Heart right ventricle (tissue), 16 donors: ENCODE results near the gene CNPY3. TPM values are rescaled to one million over a fixed set of nuclear protein-coding genes. Genes with fewer than 3 reads are reported as not detected.
"Not testable (repeated sequence)": the region's sequence is repeated elsewhere in the genome, so short reads cannot be mapped to it uniquely, and the experiment has no call there.

Source experiments
- ATAC-seq, 8 donors: fragments of 200-7000 bp; cut with Tn5 transposase; one replicate each; pipeline ENCODE4 v1.9.1; 2020; ENCODE audit warnings: mild to moderate bottlenecking in 8 of 8, moderate library complexity in 8 of 8, moderate number of reproducible peaks in 1 of 8
- DNase-seq, 2 donors: peaks; one replicate each; pipeline ENCODE4 v3.0.0-alpha.2; 2020
- H3K27ac ChIP-seq, 10 donors: fragments of 200-600 bp; sonication (generic) in 2 of 10; one replicate each; pipeline versions ENCODE4 v1.5.0 to v1.8.0; 2020 to 2022; ENCODE audit warnings: mild to moderate bottlenecking in 3 of 10
- H3K27me3 ChIP-seq, 7 donors: fragments of 200-600 bp; one replicate each; pipeline ENCODE4 v1.8.0; 2021 to 2022; ENCODE audit warnings: mild to moderate bottlenecking in 2 of 7
- H3K36me3 ChIP-seq, 9 donors: fragments of 200-600 bp; sonication (generic) in 1 of 9; one replicate each; pipeline versions ENCODE4 v1.5.0 to v1.8.0; 2020 to 2022; ENCODE audit warnings: mild to moderate bottlenecking in 2 of 9
- H3K4me1 ChIP-seq, 9 donors: fragments of 200-600 bp; sonication (generic) in 1 of 9; one replicate each; pipeline versions ENCODE4 v1.5.0 to v1.8.0; 2020 to 2022; ENCODE audit warnings: mild to moderate bottlenecking in 4 of 9
- H3K4me3 ChIP-seq, 10 donors: fragments of 200-600 bp; sonication (generic) in 2 of 10; one replicate each; pipeline versions ENCODE4 v1.5.0 to v1.8.0; 2020 to 2022; ENCODE audit warnings: mild to moderate bottlenecking in 7 of 10, moderate library complexity in 2 of 10
- H3K9me3 ChIP-seq, 11 donors: fragments of 200-600 bp in 10 of 11; sonication (generic) in 2 of 11; one replicate each; pipeline versions ENCODE4 v1.5.0 to v1.8.0; 2013 to 2022; ENCODE audit warnings: mild to moderate bottlenecking in 2 of 11, control low read depth in 1 of 11, moderate library complexity in 1 of 11
- WGBS, 2 donors: extraction: QIAGEN DNeasy Blood & Tissue Kit; methylation state at CpG; one replicate each; pipeline ENCODE4 v1.1.7; 2013; ENCODE audit warnings: inconsistent platforms in 1 of 2; 5-methylcytosine and 5-hydroxymethylcytosine counted together
- intact Hi-C, 10 donors: fragments of 100-400 bp; cut with DNase I; formaldehyde crosslinking; loops; one replicate each; pipeline versions ENCODE4 v1.11.1 to v1.14.2; 2022
- long read RNA-seq, 3 donors: library from polyadenylated mRNA; unstranded; transcript quantifications; one replicate each; pipeline ENCODE4 v2.0.0, GENCODE V29; 2020 to 2021
- polyA plus RNA-seq, 2 donors: library from polyadenylated mRNA; stranded (reverse); fragments of 200-250 nt; gene quantifications; one replicate each; pipeline ENCODE4 v1.2.3, GENCODE V29; 2013
- total RNA-seq, 10 donors: library from RNA; stranded (reverse); fragmentation: NEBNext Ultra II Directional in 3 of 10; extraction: Animal tissue kit (Norgen Biotek cat#: 25700) in 3 of 10; gene quantifications; one replicate each; pipeline versions ENCODE4 v1.2.1 to v1.2.4, GENCODE V29; 2021 to 2023
- TF ChIP-seq, protein P1 (sequence below), 9 donors: fragments of 200-600 bp; sonication (generic) in 2 of 9; IDR thresholded peaks; one replicate each; pipeline versions ENCODE4 v1.5.0 to v1.8.0; 2021 to 2022; ENCODE audit warnings: antibody characterized with exemption in 9 of 9, mild to moderate bottlenecking in 5 of 9, moderate library complexity in 1 of 9
- donor health status: Arrhythmogenic right ventricular cardiomyopathy.
- donor health status: ischemic (EF 13 %, LVEDD 7.1; RV severe dilation, severe dysfunction).
- donor health status: healthy with polysubstance abuse.
- donor health status: DM: no; HTN: yes; CAD: no.
- donor health status: DM: no; HTN: no; CAD: no.
- donor health status: ischemic (EF 25% LVEDD 6.9; RV normal size, moderate dysfunction).
- donor health status: ischemic (EF 25% LVEDD 5.7; RV mildly dilated, moderate dysfunction).
- donor health status: healthy.
- donor health status: DM: yes; HTN: yes; CAD: no.
- donor health status: Ischemic cardiomyopathy.
- donor health status: ischemic (EF 35%, LVEDD 5.7; RV mildly dilated, moderate dysfunction).
- donor health status: nonischemic (EF 11% LVEDD 7.7; RV severe dilation, severe dysfunction).
- donor health status: DM: yes; HTN: yes; CAD: no.
- donor health status: PGD.
- donor health status: ischemic (EF 29% LVEDD 5.4; RV normal size, mild dysfunction).
- donor health status: nonischemic (EF 23%, LVEDD 6.1; RV moderate dilation, normal function).

The CNPY3 gene
- total RNA-seq = 10 to 100 TPM; 10.4 to 37.1 (median 15.9) TPM
- polyA plus RNA-seq = 10 to 100 TPM; 15.4 to 40.4 TPM
- long read RNA-seq, donor 1, transcript CNPY3-201 (6 exons, 1,704 nt) = major isoform, 34 of 44 reads
- long read RNA-seq, donor 1, partial matches to known transcripts = 3 of 44 reads
- long read RNA-seq, donor 1, other reads (novel, unspliced or antisense) = 7 of 44 reads
- long read RNA-seq, donor 2, transcript CNPY3-201 (6 exons, 1,704 nt) = major isoform, 29 of 38 reads
- long read RNA-seq, donor 2, partial matches to known transcripts = 7 of 38 reads
- long read RNA-seq, donor 2, other reads (novel, unspliced or antisense) = 2 of 38 reads
- long read RNA-seq, donor 3, transcript CNPY3-201 (6 exons, 1,704 nt) = major isoform, 28 of 40 reads
- long read RNA-seq, donor 3, partial matches to known transcripts = 2 of 40 reads
- long read RNA-seq, donor 3, other reads (novel, unspliced or antisense) = 10 of 40 reads

- peak within 1 kb of the TSS; percentile 48 to 89 (median 78) for H3K4me3 ChIP-seq
- ATAC-seq = peak; percentile 95 to 97 (median 96)
- peaks cover 0 to 54% (median 18%) of the 10 kb centered on the region in 9 donors for H3K4me1 ChIP-seq
- H3K27ac ChIP-seq = peak within 1 kb of the TSS; percentile 74 to 96 (median 93)
- peaks cover 0 to 7% (median 0%) of the 10 kb centered on the region in 7 donors for H3K27me3 ChIP-seq
- peak; percentile 91 to 93 for DNase-seq
- peaks cover 0 to 18% (median under 1%) of the 10 kb centered on the region in 9 donors for H3K36me3 ChIP-seq
- intact Hi-C loops = loop anchor here in 2 of 10 donors (1.0 to 10.0 kb wide), 2 partner anchors 126 to 130 kb away; partner anchors contain the start of genes KLC4 (in 2 of the 2), MRPL2 (in 2 of the 2) and CUL7 (in 1 of the 2)
- WGBS, 2 donors = 0% methylated on average over 63 of the region's 63 CpGs
- no peaks in the 10 kb centered on the region for H3K9me3 ChIP-seq
- TF ChIP-seq, protein P1, sequence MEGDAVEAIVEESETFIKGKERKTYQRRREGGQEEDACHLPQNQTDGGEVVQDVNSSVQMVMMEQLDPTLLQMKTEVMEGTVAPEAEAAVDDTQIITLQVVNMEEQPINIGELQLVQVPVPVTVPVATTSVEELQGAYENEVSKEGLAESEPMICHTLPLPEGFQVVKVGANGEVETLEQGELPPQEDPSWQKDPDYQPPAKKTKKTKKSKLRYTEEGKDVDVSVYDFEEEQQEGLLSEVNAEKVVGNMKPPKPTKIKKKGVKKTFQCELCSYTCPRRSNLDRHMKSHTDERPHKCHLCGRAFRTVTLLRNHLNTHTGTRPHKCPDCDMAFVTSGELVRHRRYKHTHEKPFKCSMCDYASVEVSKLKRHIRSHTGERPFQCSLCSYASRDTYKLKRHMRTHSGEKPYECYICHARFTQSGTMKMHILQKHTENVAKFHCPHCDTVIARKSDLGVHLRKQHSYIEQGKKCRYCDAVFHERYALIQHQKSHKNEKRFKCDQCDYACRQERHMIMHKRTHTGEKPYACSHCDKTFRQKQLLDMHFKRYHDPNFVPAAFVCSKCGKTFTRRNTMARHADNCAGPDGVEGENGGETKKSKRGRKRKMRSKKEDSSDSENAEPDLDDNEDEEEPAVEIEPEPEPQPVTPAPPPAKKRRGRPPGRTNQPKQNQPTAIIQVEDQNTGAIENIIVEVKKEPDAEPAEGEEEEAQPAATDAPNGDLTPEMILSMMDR (IDR thresholded peaks at IDR 0.05) = peak in 2 of 9 donors; percentile 13 to 18
These were observed at the start of gene CNPY3 for GRCh38 chr6:42928986-42929820. Gene CNPY3, plus strand, starts transcription at chr6:42929480. Its CDS starts 91 bp downstream, at chr6:42929571.

DNA sequence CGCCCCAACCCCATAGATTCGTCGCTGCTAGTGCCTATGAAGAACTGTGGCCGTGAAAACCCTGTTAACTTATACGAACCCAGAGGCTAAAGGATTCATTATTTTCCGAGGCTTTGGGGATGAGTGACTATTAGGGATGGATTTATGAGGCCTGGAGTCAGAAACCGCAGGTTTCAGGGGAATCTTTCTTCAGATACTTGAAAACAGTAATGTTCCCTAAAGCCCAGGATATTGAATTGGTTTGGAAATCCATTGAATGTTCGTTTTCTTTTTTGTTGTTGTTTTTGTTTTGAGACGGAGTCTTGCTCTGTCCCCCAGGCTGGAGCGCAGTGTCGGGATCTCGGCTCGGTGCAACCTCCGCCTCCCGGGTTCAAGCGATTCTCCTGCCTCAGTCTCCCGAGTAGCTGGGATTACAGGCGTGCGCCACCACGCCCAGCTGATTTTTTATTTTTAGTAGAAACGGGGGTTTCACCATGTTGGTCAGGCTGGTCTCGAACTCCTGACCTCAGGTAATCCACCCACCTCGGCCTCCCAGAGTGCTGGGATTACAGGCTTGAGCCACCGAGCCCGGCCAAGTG is 49.0 kb upstream of the CNPY3 start:
- H3K9me3 ChIP-seq, H3K27me3 ChIP-seq, DNase-seq, intact Hi-C loops, ATAC-seq: not testable (repeated sequence)
- Histone ChIP-seq H3K36me3 (peaks cover 9 to 49% (median 41%) of the 10 kb centered on the region in 9 donors), H3K4me1 (peaks cover 2 to 43% (median 26%) of the 10 kb centered on the region in 9 donors), H3K4me3 (peak overlapping the region; percentile 63 to 95 (median 74)), H3K27ac (peak overlapping the region; percentile 79 to 98 (median 94))
- WGBS, 2 donors = 12 to 13% methylated on average over 25 of the region's 25 CpGs

GRCh38 chr6:42880871-42881270 is 48.4 kb upstream of the CNPY3 start:
- ATAC-seq, H3K27me3 ChIP-seq, intact Hi-C loops, H3K9me3 ChIP-seq, DNase-seq: not testable (repeated sequence)
- H3K36me3 ChIP-seq = peaks cover 9 to 54% (median 46%) of the 10 kb centered on the region in 9 donors
- peak overlapping the region in 9 of 10 donors; percentile 63 to 95 (median 76) for H3K4me3 ChIP-seq
- WGBS, 2 donors = 88 to 91% methylated on average over 12 of the region's 12 CpGs
- peak overlapping the region in 7 of 10 donors; percentile 94 to 98 (median 94) for H3K27ac ChIP-seq
- H3K4me1 ChIP-seq = peaks cover 2 to 43% (median 26%) of the 10 kb centered on the region in 9 donors

DNA sequence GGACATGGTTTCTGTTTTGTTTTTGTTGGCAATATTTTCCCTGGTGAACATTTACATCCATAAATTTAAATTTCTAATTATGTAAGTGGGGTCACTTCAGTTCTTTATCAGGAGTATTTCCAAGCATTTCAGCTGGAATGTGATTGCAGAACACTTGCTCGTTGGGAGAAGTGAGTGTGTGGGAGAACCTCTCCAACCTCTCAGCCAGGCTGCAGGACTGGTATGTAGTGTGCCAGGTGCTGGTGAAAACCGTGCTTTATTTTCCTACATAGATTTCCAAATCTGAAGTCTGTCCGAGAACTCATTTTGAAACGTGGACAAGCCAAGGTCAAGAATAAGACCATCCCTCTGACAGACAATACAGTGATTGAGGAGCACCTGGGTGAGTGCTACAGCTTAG is 43.6 kb upstream of the CNPY3 start:
- H3K27ac ChIP-seq = no peak overlapping the region
- whole genome bisulfite sequencing, 2 donors = 64 to 68% methylated on average over 4 of the region's 4 CpGs
- ATAC-seq = no peak
- intact Hi-C loops = no loop called here
- no peak overlapping the region for H3K4me3 ChIP-seq
- TF ChIP-seq, protein P1 (IDR thresholded peaks at IDR 0.05) = no peak
- H3K36me3 ChIP-seq = peaks cover 9 to 84% (median 53%) of the 10 kb centered on the region in 9 donors
- no peaks in the 10 kb centered on the region for H3K27me3 ChIP-seq
- DNase-seq = no peak
- peaks cover 8 to 33% (median 24%) of the 10 kb centered on the region in 9 donors for H3K4me1 ChIP-seq
- no peaks in the 10 kb centered on the region for H3K9me3 ChIP-seq

DNA sequence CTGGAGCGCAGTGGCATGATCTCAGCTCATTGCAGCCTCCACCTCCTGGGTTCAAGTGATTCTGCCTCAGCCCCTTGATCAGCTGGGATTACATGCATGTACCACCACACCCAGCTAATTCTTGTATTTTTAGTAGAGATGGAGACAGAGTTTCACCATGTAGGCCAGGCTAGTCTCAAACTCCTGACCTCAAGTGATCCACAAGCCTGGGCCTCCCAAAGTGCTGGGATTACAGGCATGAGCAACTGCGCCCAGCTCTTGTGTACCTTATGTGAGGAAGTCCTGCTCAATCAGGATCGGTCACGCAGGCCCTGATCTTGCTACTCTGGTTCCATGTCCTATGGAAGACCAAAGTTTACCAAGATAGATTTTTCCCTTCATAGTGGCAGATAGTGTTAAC is 41.1 kb upstream of the CNPY3 start:
- DNase-seq, H3K27me3 ChIP-seq, ATAC-seq, intact Hi-C loops, H3K27ac ChIP-seq, H3K4me3 ChIP-seq, H3K9me3 ChIP-seq: not testable (repeated sequence)
- WGBS, 2 donors = 76 to 94% methylated on average over 4 of the region's 4 CpGs
- peaks cover 7 to 20% (median 13%) of the 10 kb centered on the region in 9 donors for H3K4me1 ChIP-seq
- peaks cover 9 to 59% (median 31%) of the 10 kb centered on the region in 9 donors for H3K36me3 ChIP-seq
